Hepatocyte (in vitro differentiated cells): ENCODE results near the gene CRB1.

Experiments used
- EZH2 ChIP-seq: fragments of 200-600 bp; sonication (generic); IDR thresholded peaks from 2 replicates; pipeline ENCODE4 v1.6.1; 2016; ENCODE audit warnings: antibody characterized with exemption, mild to moderate bottlenecking, borderline replicate concordance
- EZH2phosphoT487 ChIP-seq: fragments of 200-600 bp; sonication (generic); IDR thresholded peaks from one replicate; pipeline ENCODE4 v1.6.1; 2018; ENCODE audit warnings: antibody characterized with exemption, mild to moderate bottlenecking, low read depth, moderate library complexity; ENCODE audit not compliant: unreplicated experiment, severe bottlenecking
- TF ChIP-seq, protein P1 (sequence below): fragments of 200-600 bp; sonication (generic); IDR thresholded peaks from 2 replicates; pipeline ENCODE4 v1.5.1; 2016; ENCODE audit warnings: antibody characterized with exemption, mild to moderate bottlenecking; ENCODE audit not compliant: poor library complexity

DNA sequence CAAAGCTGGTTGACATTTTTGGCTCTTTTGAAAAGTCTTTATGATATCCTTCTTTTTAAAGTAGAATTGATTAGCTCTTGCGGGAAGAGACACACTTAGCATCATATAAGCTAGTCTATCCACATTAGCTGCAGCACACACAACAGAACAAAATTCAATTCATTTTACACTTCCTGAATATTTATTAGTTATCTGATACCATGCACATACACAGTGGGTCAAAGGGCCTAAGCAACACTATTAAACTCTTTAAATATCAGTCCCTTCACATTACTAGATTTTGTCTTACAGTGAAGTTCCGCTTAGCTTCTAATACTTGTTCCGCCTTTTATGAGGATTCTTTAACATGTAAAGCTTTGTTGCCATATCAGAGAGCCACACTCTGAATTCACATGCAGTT lies 169.5 kb downstream of the CRB1 start:
- TF ChIP-seq, protein P1, sequence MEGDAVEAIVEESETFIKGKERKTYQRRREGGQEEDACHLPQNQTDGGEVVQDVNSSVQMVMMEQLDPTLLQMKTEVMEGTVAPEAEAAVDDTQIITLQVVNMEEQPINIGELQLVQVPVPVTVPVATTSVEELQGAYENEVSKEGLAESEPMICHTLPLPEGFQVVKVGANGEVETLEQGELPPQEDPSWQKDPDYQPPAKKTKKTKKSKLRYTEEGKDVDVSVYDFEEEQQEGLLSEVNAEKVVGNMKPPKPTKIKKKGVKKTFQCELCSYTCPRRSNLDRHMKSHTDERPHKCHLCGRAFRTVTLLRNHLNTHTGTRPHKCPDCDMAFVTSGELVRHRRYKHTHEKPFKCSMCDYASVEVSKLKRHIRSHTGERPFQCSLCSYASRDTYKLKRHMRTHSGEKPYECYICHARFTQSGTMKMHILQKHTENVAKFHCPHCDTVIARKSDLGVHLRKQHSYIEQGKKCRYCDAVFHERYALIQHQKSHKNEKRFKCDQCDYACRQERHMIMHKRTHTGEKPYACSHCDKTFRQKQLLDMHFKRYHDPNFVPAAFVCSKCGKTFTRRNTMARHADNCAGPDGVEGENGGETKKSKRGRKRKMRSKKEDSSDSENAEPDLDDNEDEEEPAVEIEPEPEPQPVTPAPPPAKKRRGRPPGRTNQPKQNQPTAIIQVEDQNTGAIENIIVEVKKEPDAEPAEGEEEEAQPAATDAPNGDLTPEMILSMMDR: no peak
- TF ChIP-seq EZH2phosphoT487 (no peak), EZH2 (no peak)
